GM23338 (cell line): ENCODE results near the gene GPC2. TPM values are rescaled to one million over a fixed set of nuclear protein-coding genes. Genes with fewer than 3 reads are reported as not detected.

Experiments used
- ATAC-seq: fragments of 200-7000 bp; cut with Tn5 transposase; 3 replicates; pipeline ENCODE4 v1.9.1; 2020
- DNase-seq: peaks from one replicate; pipeline ENCODE4 v3.0.0-alpha.2; 2015; ENCODE audit warnings: low spot score
- H2AFZ ChIP-seq: fragments of 200-600 bp; sonication (generic); 2 replicates; pipeline ENCODE4 v1.8.0; 2016; ENCODE audit warnings: antibody characterized with exemption, mild to moderate bottlenecking, moderate library complexity
- H3F3A ChIP-seq: fragments of 200-600 bp; sonication (generic); replicated peaks from 2 replicates; pipeline ENCODE4 v1.8.0; 2017; ENCODE audit warnings: antibody characterized with exemption, mixed run types, low read depth
- H3K27ac ChIP-seq: fragments of 200-600 bp; sonication (generic); 2 replicates; pipeline ENCODE4 v1.6.1; 2016; ENCODE audit warnings: low read depth
- H3K27me3 ChIP-seq: fragments of 200-600 bp; sonication (generic); 2 replicates; pipeline ENCODE4 v1.8.0; 2016; ENCODE audit warnings: mild to moderate bottlenecking, mixed run types, moderate library complexity; ENCODE audit not compliant: insufficient read depth
- H3K36me3 ChIP-seq: fragments of 200-600 bp; sonication (generic); 2 replicates; pipeline ENCODE4 v1.8.0; 2016; ENCODE audit warnings: mild to moderate bottlenecking; ENCODE audit not compliant: insufficient read depth
- H3K4me1 ChIP-seq: fragments of 200-600 bp; sonication (generic); 2 replicates; pipeline ENCODE4 v1.8.0; 2016; ENCODE audit warnings: mild to moderate bottlenecking, moderate library complexity; ENCODE audit not compliant: insufficient read depth
- H3K4me2 ChIP-seq: fragments of 200-600 bp; sonication (generic); 2 replicates; pipeline ENCODE4 v1.7.1; 2017; ENCODE audit warnings: mixed run types
- H3K4me3 ChIP-seq: fragments of 200-600 bp; sonication (generic); 2 replicates; pipeline ENCODE4 v1.6.1; 2016; ENCODE audit warnings: mixed run types
- H3K79me2 ChIP-seq: fragments of 200-600 bp; sonication (generic); replicated peaks from 2 replicates; pipeline ENCODE4 v1.8.0; 2017; ENCODE audit warnings: mild to moderate bottlenecking; ENCODE audit not compliant: insufficient read depth
- H3K9me2 ChIP-seq: fragments of 200-600 bp; sonication (generic); 2 replicates; pipeline ENCODE4 v1.8.0; 2017; ENCODE audit not compliant: insufficient read depth
- H4K20me1 ChIP-seq: fragments of 200-600 bp; sonication (generic); replicated peaks from 2 replicates; pipeline ENCODE4 v1.8.0; 2017; ENCODE audit warnings: mild to moderate bottlenecking; ENCODE audit not compliant: insufficient read depth
- H3K27ac Mint-ChIP-seq: 2 replicates; pipeline ENCODE4 v1.8.0; 2020; ENCODE audit warnings: inconsistent platforms, mild to moderate bottlenecking, moderate library complexity, mixed read lengths
- H3K27me3 Mint-ChIP-seq: 3 replicates; pipeline ENCODE4 v1.8.0; 2022; ENCODE audit warnings: low read depth, mild to moderate bottlenecking, moderate library complexity, mixed read lengths, inconsistent platforms; ENCODE audit not compliant: insufficient read depth, poor library complexity
- H3K36me3 Mint-ChIP-seq: 3 replicates; pipeline ENCODE4 v1.8.0; 2021; ENCODE audit warnings: low read depth, mild to moderate bottlenecking, inconsistent platforms, moderate library complexity, mixed read lengths
- H3K4me1 Mint-ChIP-seq: 3 replicates; pipeline ENCODE4 v1.8.0; 2020; ENCODE audit warnings: mild to moderate bottlenecking, inconsistent platforms, mixed read lengths
- H3K4me3 Mint-ChIP-seq: 3 replicates; pipeline ENCODE4 v1.8.0; 2021; ENCODE audit warnings: moderate library complexity, mild to moderate bottlenecking, inconsistent platforms, mixed read lengths
- H3K9me3 Mint-ChIP-seq: 3 replicates; pipeline ENCODE4 v1.8.0; 2020; ENCODE audit warnings: moderate library complexity, mild to moderate bottlenecking, inconsistent platforms, mixed read lengths
- ETS1 ChIP-seq: IDR thresholded peaks from 2 replicates; pipeline ENCODE4 v1.6.1; 2016; ENCODE audit warnings: antibody characterized with exemption
- EZH2phosphoT487 ChIP-seq: fragments of 200-600 bp; sonication (generic); IDR thresholded peaks from one replicate; pipeline ENCODE4 v1.8.1; 2018; ENCODE audit warnings: antibody characterized with exemption; ENCODE audit not compliant: unreplicated experiment
- NANOG ChIP-seq: IDR thresholded peaks from 2 replicates; pipeline ENCODE4 v1.6.1; 2016; ENCODE audit warnings: antibody characterized with exemption, borderline replicate concordance
- POLR2AphosphoS5 ChIP-seq: IDR thresholded peaks from 2 replicates; pipeline ENCODE4 v1.6.1; 2016; ENCODE audit warnings: antibody characterized with exemption, low read depth
- ZNF462 ChIP-seq: fragments of 250-450 bp; sonication (Bioruptor Pico); IDR thresholded peaks from 2 replicates; pipeline ENCODE4 v1.5.0; 2020; ENCODE audit warnings: mild to moderate bottlenecking, moderate library complexity
- polyA plus RNA-seq: library from polyadenylated mRNA; unstranded; fragments of >200 nt; fragmentation: Nextera tagmentation; extraction: Ambion mirVana; gene quantifications from 2 replicates; pipeline ENCODE4 v1.2.1, GENCODE V29; 2016
- total RNA-seq: library from RNA; depleted of rRNA; stranded (reverse); fragments of >200 nt; shearing (Covaris generic); gene quantifications from 2 replicates; pipeline ENCODE4 v1.2.3, GENCODE V29; 2014

Gene GPC2
- total and polyA plus RNA-seq, 2 experiments from 2014 or later: 10.7 to 48.8 TPM

DNA sequence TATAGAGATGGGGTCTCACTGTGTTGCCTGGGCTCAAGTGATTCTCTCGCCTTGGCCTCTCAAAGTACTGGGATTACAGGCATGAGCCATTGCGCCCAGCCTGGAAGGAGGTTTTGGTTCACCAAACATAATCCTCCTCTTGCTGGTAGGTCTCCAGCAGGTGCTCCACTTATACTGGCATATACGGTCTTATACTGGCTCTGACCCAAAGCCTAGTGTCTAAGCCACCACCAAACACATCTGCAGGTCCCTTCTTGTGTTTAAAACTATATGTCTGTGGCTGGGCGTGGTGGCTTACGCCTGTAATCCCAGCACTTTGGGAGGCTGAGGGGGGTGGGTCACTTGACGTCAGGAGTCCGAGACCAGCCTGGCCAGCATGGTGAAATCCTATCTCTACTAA is 45.1 kb downstream of the GPC2 start:
- DNase-seq (no peak), ATAC-seq (no peak)
- no peaks in the 10 kb centered on the region for H3K36me3 Mint-ChIP-seq
- no peak overlapping the region for H3K27ac Mint-ChIP-seq
- peaks cover 13% of the 10 kb centered on the region for H3K27me3 Mint-ChIP-seq
- Histone ChIP-seq H4K20me1 (no peaks in the 10 kb centered on the region), H3K27ac (no peak overlapping the region), H3K36me3 (no peaks in the 10 kb centered on the region), H3K4me3 (no peak overlapping the region), H3K4me2 (no peak overlapping the region), H3K9me2 (no peaks in the 10 kb centered on the region), H2AFZ (no peak overlapping the region), H3K4me1 (peaks cover 4% of the 10 kb centered on the region; the same call in 1 of the 2 replicates), H3F3A (0 out of 2 replicates have a peak, but pooled peaks cover 3% of the 10 kb centered on the region), H3K79me2 (no peaks in the 10 kb centered on the region), H3K27me3 (peaks cover 21% of the 10 kb centered on the region)
- no peaks in the 10 kb centered on the region for H3K9me3 Mint-ChIP-seq
- TF ChIP-seq ETS1 (no peak), POLR2AphosphoS5 (no peak), EZH2phosphoT487 (no peak), ZNF462 (CRISPR knock-in tag) (no peak), NANOG (no peak)
- peaks cover 11% of the 10 kb centered on the region for H3K4me1 Mint-ChIP-seq
- H3K4me3 Mint-ChIP-seq: no peak overlapping the region
